NT2/D1 (cell line): ENCODE results near the gene PDE3A.

Source experiments
- DNase-seq: peaks from one replicate; pipeline ENCODE4 v3.0.0-alpha.2; 2011; ENCODE audit warnings: low read depth, low spot score
- H3K27me3 ChIP-seq: 2 replicates; pipeline ENCODE4 v1.6.0; 2011; ENCODE audit warnings: mild to moderate bottlenecking; ENCODE audit not compliant: insufficient read length, insufficient read depth
- H3K36me3 ChIP-seq: 2 replicates; pipeline ENCODE4 v1.6.1; 2011; ENCODE audit warnings: mild to moderate bottlenecking, low read length, mixed read lengths; ENCODE audit not compliant: insufficient read depth, insufficient read length
- H3K4me1 ChIP-seq: 2 replicates; pipeline ENCODE4 v1.5.1; 2011; ENCODE audit not compliant: insufficient read depth, insufficient read length
- H3K4me3 ChIP-seq: 2 replicates; pipeline ENCODE4 v1.5.1; 2011; ENCODE audit warnings: low read depth; ENCODE audit not compliant: insufficient read length
- H3K9ac ChIP-seq: 2 replicates; pipeline ENCODE4 v1.6.0; 2011; ENCODE audit warnings: low read depth; ENCODE audit not compliant: insufficient read length
- H3K9me3 ChIP-seq: 2 replicates; pipeline ENCODE4 v1.5.1; 2011; ENCODE audit warnings: mild to moderate bottlenecking, low read length; ENCODE audit not compliant: insufficient read depth
- SUZ12 ChIP-seq: IDR thresholded peaks from 2 replicates; pipeline ENCODE4 v1.6.1; 2011; ENCODE audit not compliant: insufficient read length, insufficient read depth; ENCODE audit errors: extremely low read depth
- YY1 ChIP-seq: IDR thresholded peaks from 2 replicates; pipeline ENCODE4 v1.6.1; 2011; ENCODE audit not compliant: insufficient read length, insufficient read depth
- ZNF274 ChIP-seq: IDR thresholded peaks from 2 replicates; pipeline ENCODE4 v1.6.1; 2011; ENCODE audit warnings: mild to moderate bottlenecking, low read depth, low read length

Gene PDE3A

GRCh38 chr12:20409607-20410377, 41.5 kb downstream of the PDE3A start:
- Histone ChIP-seq H3K9me3 (no peaks in the 10 kb centered on the region), H3K4me3 (no peak overlapping the region), H3K4me1 (no peaks in the 10 kb centered on the region), H3K36me3 (no peaks in the 10 kb centered on the region), H3K27me3 (no peaks in the 10 kb centered on the region), H3K9ac (no peak overlapping the region)
- no peak for TF ChIP-seq SUZ12
- no peak for TF ChIP-seq YY1
- TF ChIP-seq ZNF274, result no peak
- no peak for DNase-seq

- Histone ChIP-seq H3K9me3 (no peaks in the 10 kb centered on the region), H3K36me3 (no peaks in the 10 kb centered on the region), H3K4me3 (no peak overlapping the region), H3K4me1 (no peaks in the 10 kb centered on the region), H3K27me3 (no peaks in the 10 kb centered on the region), H3K9ac (no peak overlapping the region)
- DNase-seq, result no peak
- TF ChIP-seq ZNF274, result no peak
- no peak for TF ChIP-seq YY1
- TF ChIP-seq SUZ12, result no peak
These were observed 42.4 kb downstream of the PDE3A start for GRCh38 chr12:20410734-20411133.

GRCh38 chr12:20411345-20411744, 43.0 kb downstream of the PDE3A start:
- H3K4me3 ChIP-seq, result no peak overlapping the region
- H3K4me1 ChIP-seq, result no peaks in the 10 kb centered on the region
- no peak for DNase-seq
- H3K9ac ChIP-seq, result no peak overlapping the region
- no peaks in the 10 kb centered on the region for H3K27me3 ChIP-seq
- no peaks in the 10 kb centered on the region for H3K9me3 ChIP-seq
- TF ChIP-seq YY1 (no peak), ZNF274 (no peak), SUZ12 (no peak)
- no peaks in the 10 kb centered on the region for H3K36me3 ChIP-seq

- H3K9me3 ChIP-seq, result no peaks in the 10 kb centered on the region
- H3K36me3 ChIP-seq, result no peaks in the 10 kb centered on the region
- no peaks in the 10 kb centered on the region for H3K27me3 ChIP-seq
- no peak overlapping the region for H3K4me3 ChIP-seq
- no peak overlapping the region for H3K9ac ChIP-seq
- H3K4me1 ChIP-seq, result no peaks in the 10 kb centered on the region
- no peak for DNase-seq
- TF ChIP-seq SUZ12 (no peak), ZNF274 (no peak), YY1 (no peak)
These were observed 46.7 kb downstream of the PDE3A start for GRCh38 chr12:20415028-20415427.

- Histone ChIP-seq H3K36me3 (no peaks in the 10 kb centered on the region), H3K27me3 (no peaks in the 10 kb centered on the region), H3K4me3 (no peak overlapping the region), H3K4me1 (no peaks in the 10 kb centered on the region), H3K9ac (no peak overlapping the region), H3K9me3 (no peaks in the 10 kb centered on the region)
- TF ChIP-seq SUZ12 (no peak), YY1 (no peak), ZNF274 (no peak)
- no peak for DNase-seq
These were observed 47.3 kb downstream of the PDE3A start for GRCh38 chr12:20415641-20416040.

GRCh38 chr12:20420557-20420956, 52.2 kb downstream of the PDE3A start:
- H3K9me3 ChIP-seq, result no peaks in the 10 kb centered on the region
- no peak overlapping the region for H3K9ac ChIP-seq
- TF ChIP-seq YY1 (no peak), SUZ12 (no peak), ZNF274 (no peak)
- no peaks in the 10 kb centered on the region for H3K4me1 ChIP-seq
- H3K27me3 ChIP-seq, result no peaks in the 10 kb centered on the region
- no peak overlapping the region for H3K4me3 ChIP-seq
- DNase-seq, result no peak
- no peaks in the 10 kb centered on the region for H3K36me3 ChIP-seq

- TF ChIP-seq ZNF274 (no peak), YY1 (no peak), SUZ12 (no peak)
- no peaks in the 10 kb centered on the region for H3K36me3 ChIP-seq
- no peak overlapping the region for H3K4me3 ChIP-seq
- H3K4me1 ChIP-seq, result no peaks in the 10 kb centered on the region
- no peak overlapping the region for H3K9ac ChIP-seq
- H3K9me3 ChIP-seq, result no peaks in the 10 kb centered on the region
- no peak for DNase-seq
- no peaks in the 10 kb centered on the region for H3K27me3 ChIP-seq
These were observed 53.1 kb downstream of the PDE3A start for GRCh38 chr12:20421421-20421820.
